CD4-positive, alpha-beta T cell treated with Interleukin-15 for 4 hours (primary cell): Measurements from ENCODE around the gene B4GALT5.

Source experiments
- DNase-seq: peaks from one replicate; pipeline ENCODE4 v3.0.0-alpha.2; 2020; ENCODE audit warnings: low spot score

Gene B4GALT5

DNA sequence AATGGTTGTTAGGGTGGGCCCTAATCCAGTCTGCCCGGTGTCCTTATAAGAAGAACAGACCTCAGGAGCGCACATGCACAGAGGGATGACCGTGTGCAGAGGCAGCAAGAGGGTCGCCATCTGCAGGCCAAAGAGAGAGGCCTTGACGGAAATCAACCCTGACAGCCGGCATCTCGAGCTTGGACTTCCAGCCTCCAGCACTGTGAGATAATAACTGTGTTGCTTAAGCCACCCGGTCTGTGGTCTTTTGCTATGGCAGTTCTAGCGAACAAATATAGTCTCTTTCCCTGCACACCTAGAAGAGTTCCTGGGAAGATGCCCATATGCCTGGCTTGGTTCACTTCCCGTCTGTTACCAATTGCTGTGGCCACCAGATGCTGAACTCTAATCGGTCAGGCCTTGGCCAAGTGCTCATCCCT, 110.5 kb downstream of the B4GALT5 start:
- no peak for DNase-seq

DNA sequence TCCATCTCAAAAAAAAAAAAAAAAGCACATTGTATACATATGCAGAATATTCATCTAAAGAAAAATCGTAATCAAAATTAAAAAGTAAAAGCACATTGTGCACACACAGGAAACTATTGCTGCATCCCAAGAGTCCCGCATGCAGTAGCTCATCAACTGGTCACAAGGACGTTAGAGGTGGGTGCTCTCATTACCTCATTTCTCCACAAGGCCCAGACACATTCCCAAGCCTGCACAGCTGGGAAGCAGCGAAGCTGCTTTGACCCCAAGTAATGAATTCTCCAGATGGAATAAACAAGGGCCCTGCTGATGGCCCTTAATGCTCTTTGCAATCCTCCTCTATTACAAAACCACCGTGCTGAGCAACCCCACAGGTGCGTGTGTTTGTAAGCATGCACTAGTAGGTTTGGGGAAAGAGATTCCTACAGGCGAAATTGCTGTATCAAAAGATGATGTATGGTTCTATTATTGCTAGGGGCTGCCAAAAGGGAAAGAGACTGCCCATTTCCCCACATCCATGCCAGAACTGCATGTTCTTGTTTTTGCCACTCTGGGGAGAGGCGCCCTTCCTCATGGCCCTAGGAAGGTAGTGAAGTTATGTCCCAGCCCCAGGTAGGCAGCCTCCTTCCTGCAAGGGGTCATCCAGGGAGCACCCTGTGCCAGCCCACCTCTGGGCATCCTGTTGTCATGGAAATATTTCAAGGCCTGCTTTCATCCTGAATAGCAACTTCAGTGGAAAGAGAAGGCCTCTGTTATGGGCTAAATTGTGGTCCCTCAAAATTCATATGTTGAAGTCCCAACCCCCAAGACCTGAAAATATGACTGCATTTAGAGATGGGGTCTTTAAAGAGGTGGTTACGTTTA, 111.1 kb downstream of the B4GALT5 start:
- DNase-seq: no peak

DNA sequence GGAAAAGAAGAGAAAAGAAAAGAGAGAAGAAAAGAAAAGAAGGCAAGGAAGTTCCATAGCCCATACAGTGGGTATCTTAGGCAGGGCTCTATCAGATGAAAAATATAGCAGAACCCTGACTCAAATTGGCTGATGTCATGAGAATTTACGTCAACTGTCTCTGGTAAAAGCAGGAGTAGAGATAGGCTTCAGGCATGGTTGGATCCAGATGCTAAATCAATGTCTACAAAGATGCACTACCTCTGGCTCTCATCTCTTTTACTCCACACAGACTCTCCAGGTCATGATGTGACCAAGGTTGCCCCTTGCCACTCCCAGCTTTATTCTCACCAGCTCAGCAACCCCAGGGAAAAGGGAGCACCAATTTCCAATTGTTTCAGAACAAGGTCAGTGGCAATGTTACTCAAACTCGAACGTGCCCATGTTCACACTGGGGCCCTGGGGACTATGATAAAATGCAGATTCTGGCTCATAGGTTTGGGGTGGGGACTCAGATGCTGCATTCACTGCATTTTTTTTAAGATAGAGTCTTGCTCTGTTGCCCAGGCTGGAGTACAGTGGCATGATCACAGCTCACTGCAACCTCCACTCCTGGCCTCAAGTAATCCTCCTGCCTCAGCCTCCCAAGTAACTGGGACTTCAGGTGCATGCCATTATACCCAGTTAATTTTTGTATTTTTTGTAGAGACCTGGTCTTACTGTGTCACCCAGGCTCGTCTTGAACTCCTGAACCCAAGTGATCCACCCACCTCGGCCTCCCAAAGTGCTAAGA, 112.3 kb downstream of the B4GALT5 start:
- DNase-seq: no peak

DNA sequence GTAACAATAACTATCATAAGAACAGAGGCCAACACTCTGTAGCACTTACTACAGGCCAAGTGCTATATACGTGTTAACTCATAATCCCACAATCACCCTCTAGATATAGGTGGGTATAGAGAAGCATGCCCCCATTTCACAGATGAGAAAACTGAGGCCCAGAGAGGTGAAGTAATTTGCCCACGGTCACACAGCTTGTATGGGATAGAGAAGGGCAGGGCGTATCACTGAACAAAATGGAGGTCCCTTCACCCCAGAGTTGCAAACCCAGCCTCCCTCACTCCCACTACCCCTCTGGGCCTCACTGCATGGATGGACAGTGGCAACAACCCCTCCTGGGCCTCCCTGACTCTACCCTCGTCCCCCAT, 113.9 kb downstream of the B4GALT5 start:
- DNase-seq: no peak

DNA sequence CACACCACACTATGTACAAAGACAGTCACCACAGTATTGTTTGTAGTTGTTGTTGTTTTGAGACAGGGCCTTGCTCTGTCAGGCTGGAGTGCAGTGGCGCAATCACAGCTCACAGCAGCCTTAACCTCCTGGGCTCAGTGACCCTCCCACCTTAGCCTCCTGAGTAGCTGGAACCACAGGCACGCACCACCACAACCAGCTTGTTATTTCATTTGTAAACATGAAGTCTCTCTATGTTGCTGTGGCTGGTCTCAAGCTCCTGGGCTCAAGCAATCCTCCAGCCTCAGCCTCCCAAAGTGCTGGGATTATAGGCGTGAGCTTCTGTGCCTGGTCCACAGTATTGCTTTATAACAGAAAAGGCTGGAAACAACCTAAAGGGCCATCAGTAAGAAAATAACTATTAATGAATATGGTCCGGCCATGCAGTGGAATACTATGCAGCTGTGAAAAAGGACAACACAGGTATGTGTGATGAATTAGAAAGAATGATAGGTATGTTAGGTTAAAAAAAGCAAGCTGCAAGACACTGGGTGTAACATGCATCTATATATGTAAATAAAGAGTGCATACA, 115.8 kb downstream of the B4GALT5 start:
- DNase-seq: no peak

DNA sequence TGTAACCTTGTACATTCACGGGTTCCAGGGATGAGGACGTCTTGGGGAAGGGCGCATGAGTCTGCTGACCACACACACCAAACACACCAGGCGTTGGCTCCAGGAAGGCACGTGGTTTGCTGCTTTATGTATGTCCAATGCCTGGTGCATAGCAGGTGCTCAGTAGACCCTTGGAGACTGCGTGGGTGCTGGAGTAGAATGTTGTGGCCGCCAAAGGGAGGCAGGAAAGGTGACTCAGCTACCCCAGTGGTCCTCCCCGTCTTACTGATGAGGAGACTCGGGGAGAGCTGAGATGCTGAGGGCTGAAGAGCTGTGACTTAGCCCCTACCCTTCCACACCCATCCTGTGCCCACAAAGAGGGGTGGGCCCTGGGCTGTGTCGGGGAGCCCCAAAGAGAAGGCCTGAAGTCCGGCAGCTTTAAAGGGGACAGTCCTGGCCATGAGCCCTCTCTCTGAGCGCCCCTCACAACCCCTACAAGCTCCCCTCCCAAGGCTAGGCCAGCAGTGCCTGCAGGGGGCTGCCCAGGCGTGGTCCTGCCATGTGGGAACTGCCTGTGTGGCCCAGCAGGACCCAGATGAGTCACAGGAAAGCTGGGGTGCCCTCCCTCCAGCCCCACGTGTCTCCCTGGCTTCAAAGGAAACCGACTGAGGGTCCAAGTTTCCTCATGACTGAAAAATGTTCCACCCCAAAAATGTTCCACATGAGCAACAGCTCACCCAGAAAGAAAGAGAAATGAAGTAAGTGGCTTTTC, 117.7 kb downstream of the B4GALT5 start:
- peak; percentile 51 for DNase-seq

DNA sequence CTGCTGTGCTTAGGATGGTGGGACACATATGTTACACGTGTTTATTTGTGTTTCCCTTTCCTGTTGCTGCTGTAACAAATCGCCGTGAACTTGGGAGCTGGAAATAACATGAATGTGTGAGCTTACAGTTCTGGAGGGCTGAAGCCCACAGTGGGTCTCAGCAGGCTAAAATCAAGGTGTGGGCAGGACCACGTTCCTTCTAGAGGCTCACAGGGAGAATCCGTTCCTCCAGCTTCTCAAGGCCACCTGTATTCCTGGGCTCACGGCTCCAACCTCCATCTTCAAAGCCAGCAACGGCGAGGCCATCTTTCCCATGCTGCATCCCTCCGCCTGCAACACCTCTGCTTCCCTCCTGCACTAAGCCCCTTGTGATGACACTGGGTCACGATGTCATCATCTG, 118.3 kb downstream of the B4GALT5 start:
- no peak for DNase-seq

DNA sequence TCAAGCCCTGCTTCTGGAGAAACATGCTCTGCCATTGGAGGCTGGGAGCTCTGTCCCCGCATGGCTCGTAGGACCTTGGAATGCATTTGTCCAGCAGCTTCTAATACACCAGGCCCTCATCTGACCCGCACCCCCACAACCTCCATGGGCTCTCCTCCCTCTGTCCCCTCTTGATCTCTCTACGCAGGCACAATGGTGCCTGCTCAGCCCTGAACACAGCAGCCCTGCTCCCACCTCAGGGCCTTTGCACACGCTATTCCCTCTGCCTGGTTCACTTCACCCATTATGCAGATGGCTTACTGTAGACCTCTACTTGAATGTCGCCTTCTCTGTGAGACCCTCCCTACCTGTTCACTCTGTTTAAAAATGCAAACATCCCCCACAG, 118.8 kb downstream of the B4GALT5 start:
- DNase-seq: no peak

DNA sequence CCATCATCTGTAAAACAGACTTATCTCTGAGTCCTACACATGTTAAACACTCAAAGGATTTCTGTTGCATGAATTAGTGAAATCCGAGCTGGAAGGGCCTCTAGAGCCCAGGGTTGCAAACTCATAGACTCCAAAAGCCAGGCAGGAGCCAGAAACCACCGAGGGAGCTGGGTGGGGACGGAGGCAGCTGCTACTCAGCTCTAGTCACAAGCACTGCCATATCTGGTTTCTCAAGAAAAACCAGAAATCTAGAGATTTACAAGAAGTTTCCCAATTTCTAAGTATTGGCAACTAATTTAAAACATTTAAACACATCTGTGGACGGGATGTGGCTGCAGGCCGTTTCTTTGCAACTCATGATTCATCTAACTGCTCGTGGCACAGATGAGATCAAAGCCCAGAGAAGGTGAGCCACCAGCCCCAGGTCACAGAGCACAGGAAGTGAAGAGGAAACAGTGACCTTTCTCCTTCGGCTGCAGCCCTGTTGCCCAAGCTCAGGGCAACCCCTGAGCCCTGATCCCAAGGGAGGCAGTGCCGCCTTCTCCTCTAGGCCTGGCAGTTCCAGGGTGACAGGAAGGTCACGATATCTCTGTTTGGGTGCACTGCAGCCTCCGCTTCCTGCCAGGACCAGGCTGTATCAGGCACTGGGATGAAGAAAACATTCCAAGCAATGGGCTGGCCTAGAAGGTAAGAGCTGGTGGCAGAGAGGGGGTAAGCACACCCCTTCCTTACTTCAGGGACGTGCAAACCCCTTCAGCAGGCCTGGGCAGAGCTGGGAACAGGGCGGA, 119.3 kb downstream of the B4GALT5 start:
- peak; percentile 78 for DNase-seq

DNA sequence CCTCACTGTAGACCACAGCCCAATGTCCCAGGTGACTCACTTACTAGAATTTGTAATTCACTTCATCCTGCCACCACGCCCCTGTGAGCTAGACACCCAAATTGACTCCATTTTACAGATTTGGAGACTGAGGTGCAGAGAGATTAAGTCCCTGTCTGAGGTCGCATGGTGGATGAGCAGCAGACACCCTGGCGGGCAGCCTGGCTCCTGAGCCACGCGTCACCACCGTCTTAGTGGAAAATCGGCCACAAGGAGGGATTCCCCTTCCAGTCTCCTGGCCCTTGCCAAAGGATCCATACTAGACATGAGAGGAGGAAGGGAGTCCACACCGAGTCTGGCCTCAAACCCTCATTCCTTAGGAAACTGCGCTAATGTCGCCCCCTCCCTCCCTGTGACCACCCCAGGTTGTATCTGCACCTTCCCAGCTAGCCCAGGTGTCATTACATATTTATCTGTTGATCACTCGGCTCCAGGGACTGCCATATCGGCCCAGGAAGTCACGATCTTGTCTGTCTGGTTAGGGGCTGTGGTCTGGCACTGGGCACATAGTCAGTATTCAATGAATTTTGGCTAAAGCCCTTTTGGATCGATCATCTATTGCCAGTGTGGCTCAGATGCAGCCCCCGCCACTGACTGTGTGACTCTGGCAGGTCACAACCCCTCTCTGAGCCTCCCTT, 120.1 kb downstream of the B4GALT5 start:
- DNase-seq: peak; percentile 35

DNA sequence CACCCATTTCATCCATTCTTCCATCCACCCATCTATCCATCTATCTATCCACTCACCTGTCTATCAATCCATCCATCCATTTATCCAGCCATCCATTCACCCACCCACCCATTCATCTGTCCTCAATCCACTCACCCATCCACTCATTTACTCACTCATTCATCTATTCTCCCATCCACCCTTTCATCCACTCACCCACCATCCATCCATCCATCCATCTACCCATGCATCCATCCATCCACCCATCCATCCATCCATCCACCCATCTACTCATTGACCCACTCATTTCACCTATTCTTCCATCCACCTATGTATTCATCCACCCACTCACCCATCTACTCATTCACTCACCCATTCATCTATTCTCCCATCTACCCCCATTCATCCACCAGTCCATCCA, 121.6 kb downstream of the B4GALT5 start:
- DNase-seq: no peak

DNA sequence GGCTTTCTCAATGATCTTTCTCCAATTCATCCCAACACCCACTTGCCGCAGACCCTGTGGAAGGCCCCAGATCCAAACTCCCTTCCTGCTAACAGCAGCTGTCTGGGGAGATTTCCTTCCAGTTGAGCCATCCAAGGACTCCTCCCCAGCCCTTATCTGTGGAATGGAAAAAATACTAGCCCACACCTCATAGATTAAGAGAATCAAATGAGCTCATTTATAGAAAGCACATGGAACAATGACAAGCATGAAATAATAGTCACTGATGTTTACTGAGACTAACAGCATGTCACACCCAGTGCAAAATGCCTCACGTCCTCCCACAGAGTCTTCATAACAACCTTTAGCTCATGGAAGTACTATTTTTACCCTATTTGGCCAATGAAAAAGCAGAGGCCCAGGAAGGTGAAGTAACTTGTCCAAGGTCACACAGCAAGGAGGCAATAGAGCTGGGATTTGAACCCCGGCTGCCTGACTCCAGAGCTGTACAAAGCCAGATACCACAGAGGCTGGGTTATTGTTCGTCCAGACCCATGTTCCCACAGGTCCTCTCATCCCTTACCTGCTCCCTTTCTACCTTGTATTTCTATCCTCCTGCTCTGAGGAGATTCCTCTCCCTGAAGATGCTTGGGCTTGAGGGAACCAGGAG, 122.3 kb downstream of the B4GALT5 start:
- DNase-seq: no peak

DNA sequence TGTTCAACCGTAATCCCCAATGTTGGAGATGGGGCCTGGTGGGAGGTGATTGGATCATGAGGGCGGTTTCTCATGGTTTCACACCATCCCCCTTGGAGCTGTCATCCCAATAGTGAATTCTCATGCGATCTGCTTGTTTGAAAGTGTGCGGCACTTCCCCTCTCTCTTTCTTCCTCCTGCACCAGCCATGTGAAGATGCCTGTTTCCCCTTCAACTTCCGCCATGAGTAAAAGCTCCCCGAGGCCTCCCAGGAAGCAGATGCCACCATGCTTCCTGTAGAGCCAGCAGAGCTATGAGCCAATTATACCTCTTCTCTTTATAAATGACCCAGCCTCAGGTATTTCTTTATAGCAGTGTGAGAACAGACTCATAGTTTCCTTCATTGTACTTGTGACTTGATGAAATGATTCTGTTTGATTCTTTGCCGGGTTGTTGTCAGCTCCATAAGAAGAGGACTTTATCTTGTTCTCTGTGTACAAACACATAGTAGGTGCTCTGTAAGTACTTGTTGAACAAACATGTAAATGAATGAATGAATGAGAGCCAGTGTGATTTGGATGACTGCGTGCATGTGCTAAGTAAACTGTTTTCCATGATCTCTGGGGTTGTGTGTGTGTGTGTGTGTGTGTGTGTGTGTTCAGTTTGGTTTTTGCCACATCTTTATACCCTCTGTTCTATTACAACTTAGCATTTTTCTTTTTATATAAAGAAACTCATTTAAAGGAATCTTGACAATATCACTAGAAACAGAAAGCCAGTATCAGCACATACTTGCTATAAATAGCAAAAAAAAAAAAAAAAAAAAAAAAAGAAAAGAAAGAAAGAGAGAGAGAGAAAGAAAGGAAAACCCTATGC, 123.3 kb downstream of the B4GALT5 start:
- DNase-seq: no peak

DNA sequence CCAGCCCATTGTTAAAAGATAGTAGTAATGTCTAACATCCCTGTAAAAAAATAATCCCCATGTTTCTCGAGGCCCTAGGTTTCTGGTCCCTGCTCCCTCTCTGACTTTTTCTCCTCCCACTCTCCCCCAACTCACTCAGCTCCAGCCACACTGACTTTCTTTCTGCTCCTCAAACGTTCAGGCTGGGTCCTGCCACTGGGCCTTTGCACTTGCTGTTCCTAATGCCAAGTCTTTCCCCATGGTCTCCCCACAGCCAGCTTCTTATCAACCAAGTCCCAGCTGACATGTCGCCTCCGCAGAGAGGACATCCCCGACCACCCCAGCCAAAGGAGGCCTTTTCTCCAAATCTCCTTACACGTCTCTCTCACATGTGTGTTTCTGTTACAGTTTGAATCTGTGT, 123.9 kb downstream of the B4GALT5 start:
- no peak for DNase-seq

DNA sequence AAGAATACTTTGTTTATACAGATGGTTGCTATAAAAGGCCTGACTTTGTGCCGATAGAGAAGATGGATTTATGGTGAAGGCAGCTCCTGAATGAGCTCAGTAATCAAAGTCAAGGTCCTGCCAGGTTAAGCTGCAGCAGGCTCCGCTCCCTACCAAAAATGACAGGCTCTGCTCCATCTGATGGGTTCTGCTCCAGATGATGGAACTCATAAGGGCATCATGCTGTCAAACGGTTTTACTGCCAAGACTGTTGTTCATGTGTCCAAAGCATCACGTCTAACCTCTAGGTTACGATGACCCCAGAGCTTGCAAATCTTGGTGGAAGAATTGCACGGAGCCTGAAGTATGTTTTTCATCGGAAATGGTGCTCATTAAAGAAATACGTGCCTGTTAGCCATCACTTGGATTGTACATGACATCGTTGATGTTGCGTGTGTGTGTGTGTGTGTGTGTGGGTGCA, 126.5 kb downstream of the B4GALT5 start:
- DNase-seq: no peak

DNA sequence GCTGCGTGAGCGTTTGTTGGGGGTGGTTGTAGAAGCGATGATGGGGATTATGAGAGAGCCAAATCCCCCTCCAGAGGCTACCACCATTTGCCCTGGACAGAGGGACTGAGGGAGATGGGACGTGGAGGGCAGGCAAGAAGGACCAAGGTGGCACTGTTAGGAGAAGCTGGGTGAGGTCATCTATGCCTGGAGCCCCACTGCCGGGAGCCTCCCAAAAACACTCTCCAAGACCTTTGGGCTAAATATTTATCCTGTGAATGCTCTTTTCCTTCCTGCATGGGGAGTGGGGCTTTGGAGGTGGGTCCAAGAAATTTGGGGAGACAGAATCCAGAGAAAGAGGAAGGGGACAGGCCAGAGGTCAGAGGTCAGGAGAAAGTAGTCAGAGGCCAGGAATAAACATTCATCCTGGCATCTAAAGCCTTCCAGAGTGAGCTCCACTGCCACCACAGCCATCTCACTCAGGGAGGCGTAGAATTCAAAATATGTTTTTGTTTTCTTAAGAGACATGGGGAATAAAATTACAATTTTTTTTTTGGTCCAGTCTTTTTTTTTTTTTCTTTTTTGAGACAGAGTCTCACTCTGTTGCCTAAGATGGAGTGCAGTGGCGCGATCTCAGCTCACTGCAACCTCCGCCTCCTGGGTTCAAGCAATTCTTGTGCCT, 128.0 kb downstream of the B4GALT5 start:
- no peak for DNase-seq

DNA sequence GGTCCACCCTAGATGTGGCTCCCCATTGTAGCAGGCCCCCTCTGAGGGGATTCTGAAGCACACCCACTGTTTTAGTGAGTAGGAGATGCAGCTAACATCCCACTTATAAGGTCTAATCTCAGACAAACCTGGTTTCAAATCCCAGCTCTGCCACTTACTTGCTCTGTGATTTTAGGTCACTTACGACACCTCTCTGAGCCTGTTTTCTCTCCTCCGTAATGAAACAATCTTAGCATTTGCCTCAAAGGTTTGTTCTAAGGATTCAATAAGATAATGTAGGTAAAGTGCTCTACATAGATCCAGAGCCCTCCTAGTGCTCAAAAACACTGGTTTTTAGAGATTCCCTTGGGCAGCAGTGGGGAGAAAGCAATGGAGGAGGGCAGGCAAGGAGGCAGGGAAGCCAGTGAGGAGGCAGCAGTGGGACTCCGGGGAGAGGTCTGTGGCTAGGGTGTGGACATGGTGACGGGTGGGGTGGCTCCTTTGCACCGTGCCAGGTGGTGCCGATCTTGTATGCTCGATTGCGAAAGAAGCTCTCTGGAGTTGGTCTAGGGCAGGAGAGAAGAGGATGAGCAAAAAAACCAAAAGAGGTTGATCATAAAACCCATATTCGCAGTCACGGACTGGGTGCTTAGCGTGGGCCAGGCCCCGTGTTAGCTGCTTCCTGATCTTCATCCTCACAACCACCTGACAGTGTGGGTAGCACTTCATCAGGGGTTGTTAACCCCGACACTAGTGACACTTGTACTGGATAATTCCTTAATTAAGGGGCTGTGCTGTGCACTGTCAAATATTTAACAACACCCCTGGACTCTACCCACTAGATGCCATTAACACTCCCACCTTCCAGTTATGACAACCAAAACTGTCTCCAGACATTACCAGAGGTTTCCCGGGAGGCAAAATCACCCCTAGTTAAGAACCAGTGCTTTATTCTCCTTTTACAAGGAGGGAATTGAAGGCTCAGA, 129.0 kb downstream of the B4GALT5 start:
- no peak for DNase-seq
